ENCODE measurements around the gene MAGI2.

Gene MAGI2

GRCh38 chr7:78779788-78780187, 673.7 kb downstream of the MAGI2 start:
- H3K27me3 Mint-ChIP-seq = no peaks in the 10 kb centered on the region

DNA sequence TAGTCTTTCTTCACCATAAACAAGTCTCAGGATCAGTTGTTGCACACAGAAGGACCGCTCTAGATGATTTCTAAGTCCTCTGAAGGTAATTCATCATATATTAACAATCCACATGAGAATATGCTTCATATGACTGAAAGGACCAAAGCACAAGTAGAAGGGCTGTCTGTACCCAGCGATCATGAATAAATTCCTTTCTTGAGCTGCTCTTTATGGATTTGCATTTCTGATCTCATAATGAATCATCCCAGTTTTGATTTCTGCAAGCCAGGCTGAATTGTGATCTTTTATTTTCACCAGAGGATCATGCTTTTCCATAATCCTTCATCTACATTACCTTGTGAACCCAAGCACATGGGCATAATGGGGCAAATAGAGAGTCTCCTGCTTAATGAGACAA, 675.6 kb downstream of the MAGI2 start:
- no peaks in the 10 kb centered on the region for H3K27me3 Mint-ChIP-seq
- intact Hi-C loops (cut with micrococcal nuclease) = no loop called here
- H3K4me1 Mint-ChIP-seq (ENCODE audit: low read depth) = no peaks in the 10 kb centered on the region
- no peaks in the 10 kb centered on the region for H3K36me3 Mint-ChIP-seq (ENCODE audit: low read depth)
- H3K9me3 Mint-ChIP-seq = no peaks in the 10 kb centered on the region
- no peak overlapping the region for H3K27ac Mint-ChIP-seq
- H3K4me3 Mint-ChIP-seq = no peak overlapping the region

More at GRCh38 chr7:78779788-78780187, 673.7 kb downstream of the MAGI2 start:
- Mint-ChIP-seq H3K4me3 (no peak overlapping the region), H3K9me3 (no peaks in the 10 kb centered on the region), H3K27ac (no peak overlapping the region), H3K4me1 (ENCODE audit: low read depth) (no peaks in the 10 kb centered on the region), H3K36me3 (ENCODE audit: low read depth) (no peaks in the 10 kb centered on the region)
- intact Hi-C loops (cut with micrococcal nuclease) = no loop called here

DNA sequence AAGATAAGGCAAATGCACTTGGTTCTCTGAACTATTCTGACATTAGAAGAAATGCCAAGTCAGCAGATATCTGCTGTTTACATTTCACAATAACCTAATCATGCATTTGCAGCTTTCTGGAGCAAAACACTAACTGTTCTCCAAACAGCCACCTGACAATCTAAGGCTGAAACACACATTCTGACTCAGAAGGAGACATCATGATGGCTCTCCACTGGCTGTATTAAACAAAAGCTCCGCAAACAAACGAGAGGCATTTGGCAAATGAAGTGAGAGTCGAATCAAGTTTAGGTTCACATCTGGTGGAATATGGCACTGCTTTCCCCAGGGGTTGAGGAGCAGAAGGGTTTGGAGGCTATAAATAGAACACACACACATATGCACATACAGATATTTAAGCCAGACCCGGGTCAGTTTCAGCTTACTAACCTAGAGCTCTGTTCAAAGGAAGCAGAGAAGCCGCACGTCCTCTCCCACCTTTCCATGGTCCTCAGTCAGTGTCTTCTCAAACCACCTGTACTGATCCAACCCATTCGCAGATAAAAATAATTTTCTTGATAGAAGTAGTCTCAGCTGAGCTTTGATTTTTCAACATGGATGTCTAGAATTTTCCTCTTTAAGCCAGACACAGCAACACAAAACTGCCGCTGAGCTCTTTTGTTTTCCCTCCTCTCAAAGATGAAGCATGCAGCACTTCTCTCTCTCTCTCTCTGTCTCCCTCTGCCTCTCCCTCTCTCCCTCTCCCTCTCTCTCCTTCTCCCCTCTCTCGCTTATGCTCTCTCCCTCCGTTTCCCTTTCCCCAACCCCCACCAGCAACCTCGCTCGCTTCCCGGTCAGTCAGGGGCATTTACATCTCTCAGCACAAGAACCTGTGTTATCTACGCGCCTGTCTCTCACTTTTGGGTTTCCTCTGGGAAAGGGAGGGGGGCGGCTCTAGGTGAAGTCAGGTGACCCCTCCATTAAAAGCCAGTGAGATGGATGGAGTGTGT, 682.8 kb downstream of the MAGI2 start:
- Mint-ChIP-seq H3K4me3 (no peak overlapping the region), H3K4me1 (ENCODE audit: low read depth) (no peaks in the 10 kb centered on the region), H3K27me3 (peaks cover 14% of the 10 kb centered on the region), H3K9me3 (no peaks in the 10 kb centered on the region), H3K36me3 (ENCODE audit: low read depth) (no peaks in the 10 kb centered on the region), H3K27ac (no peak overlapping the region)
- intact Hi-C loops (cut with micrococcal nuclease) = no loop called here

DNA sequence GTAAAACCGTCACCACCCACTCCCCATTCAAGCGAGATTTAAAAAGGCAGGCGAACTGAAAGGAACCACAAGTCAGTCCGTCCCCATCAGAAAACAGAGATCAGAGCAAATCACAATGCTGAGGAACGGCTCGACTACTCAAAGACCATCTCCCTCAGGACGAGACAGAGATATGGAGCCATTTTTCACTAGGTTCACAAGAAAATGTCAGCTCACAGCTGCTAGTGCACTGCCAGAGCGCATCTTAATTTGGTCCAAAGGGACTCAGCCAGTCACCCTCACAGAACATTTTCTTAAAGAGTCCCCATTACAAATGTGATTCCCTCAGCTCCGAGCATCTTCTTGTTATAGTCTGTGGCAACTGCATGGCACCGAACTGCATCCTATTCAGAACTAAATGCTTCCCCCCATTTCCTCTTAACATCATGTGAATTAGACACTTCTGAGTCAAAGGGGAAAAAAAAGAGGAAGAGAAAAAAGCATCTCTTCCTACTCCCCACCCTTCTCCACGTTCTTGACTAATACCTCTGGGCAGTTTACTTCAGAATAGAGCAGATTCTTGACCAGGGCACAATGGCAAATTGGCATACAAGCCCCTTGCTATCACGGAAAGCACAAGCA, 683.9 kb downstream of the MAGI2 start:
- Mint-ChIP-seq H3K9me3 (no peaks in the 10 kb centered on the region), H3K36me3 (ENCODE audit: low read depth) (no peaks in the 10 kb centered on the region), H3K27ac (no peak overlapping the region), H3K27me3 (peaks cover 14% of the 10 kb centered on the region), H3K4me1 (ENCODE audit: low read depth) (no peaks in the 10 kb centered on the region), H3K4me3 (no peak overlapping the region)
- intact Hi-C loops (cut with micrococcal nuclease) = no loop called here

DNA sequence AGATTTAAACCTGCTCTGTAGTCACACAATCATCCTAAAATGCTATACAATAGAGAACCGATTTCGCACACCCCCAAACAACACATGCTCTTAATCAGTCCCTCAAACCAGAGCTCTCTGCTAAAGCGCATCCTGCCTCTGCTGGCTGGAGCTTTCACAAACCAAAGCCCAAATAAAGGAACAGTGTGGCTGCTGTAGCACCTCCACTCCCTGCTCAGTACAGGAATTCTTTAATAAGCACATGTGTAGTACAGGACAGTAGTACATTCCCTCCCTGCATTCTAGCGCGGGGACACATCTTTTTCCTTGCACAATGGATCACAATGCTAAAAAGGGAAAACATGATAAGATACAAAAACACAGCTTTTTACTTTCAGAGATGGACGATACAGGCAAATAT, 684.6 kb downstream of the MAGI2 start:
- Mint-ChIP-seq H3K4me3 (no peak overlapping the region), H3K36me3 (ENCODE audit: low read depth) (no peaks in the 10 kb centered on the region), H3K9me3 (no peaks in the 10 kb centered on the region), H3K27ac (no peak overlapping the region), H3K27me3 (peaks cover 14% of the 10 kb centered on the region), H3K4me1 (ENCODE audit: low read depth) (no peaks in the 10 kb centered on the region)
- intact Hi-C loops (cut with micrococcal nuclease) = no loop called here

DNA sequence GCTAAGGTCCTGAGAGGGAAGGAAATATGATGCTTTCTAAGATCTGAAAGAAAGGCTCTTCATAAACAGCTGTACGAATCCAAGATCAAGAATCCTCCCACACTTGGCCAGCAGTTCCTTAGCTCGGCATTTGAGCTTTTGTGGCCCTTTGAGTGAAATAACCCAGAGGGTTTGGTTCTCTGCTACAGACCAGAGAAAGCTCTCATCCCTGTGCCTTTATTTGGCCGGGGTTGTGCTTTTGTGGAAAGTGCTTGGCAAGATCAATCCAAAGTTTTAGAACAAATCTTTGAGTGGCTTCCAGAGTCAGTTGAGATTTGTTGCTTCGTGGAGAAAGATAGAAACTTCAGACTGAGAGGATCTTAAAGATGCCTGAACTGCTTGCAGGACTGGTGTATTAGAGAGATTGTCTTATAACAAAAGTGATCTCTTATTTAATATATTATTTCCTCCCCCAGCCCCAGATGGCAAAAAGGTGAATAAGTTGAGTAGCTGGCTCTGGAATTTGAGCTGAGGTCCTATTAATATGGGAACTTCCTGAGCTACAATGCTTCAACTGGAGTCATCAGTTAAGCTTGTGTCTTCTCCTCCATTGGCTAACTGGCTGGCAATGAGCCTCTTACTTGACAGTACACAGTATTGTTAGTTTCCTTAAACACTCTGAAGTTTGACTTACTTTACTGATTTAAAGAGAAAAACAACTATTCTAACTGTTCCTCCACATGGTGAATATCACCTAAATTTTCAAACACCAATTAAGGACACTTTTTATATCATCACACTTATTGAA, 687.3 kb downstream of the MAGI2 start:
- Mint-ChIP-seq H3K36me3 (ENCODE audit: low read depth) (no peaks in the 10 kb centered on the region), H3K27ac (no peak overlapping the region), H3K4me1 (ENCODE audit: low read depth) (no peaks in the 10 kb centered on the region), H3K9me3 (no peaks in the 10 kb centered on the region), H3K4me3 (no peak overlapping the region), H3K27me3 (peaks cover 9% of the 10 kb centered on the region)
- intact Hi-C loops (cut with micrococcal nuclease) = no loop called here

DNA sequence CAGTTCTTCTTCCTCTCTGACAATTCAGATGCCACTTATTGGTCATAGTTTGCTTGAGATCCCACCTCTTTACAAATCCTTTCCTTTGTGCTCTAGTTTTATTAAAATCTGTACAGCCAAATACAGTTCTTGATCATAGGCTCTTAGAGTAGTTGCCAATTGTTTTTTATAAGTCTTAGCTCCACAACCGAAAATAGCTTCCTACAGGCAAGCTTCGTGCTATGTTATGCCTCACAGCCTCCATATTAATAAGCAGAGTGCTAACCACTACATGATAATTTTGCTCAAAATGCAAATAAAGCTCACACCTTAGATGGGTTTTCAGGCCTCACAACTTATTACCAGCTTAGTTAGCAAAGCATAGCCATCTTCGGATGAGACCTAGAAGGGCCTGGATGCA, 688.9 kb downstream of the MAGI2 start:
- Mint-ChIP-seq H3K4me3 (no peak overlapping the region), H3K27ac (no peak overlapping the region), H3K9me3 (no peaks in the 10 kb centered on the region), H3K36me3 (ENCODE audit: low read depth) (no peaks in the 10 kb centered on the region), H3K4me1 (ENCODE audit: low read depth) (no peaks in the 10 kb centered on the region), H3K27me3 (no peaks in the 10 kb centered on the region)
- intact Hi-C loops (cut with micrococcal nuclease) = no loop called here

GRCh38 chr7:78762625-78763024, 690.8 kb downstream of the MAGI2 start:
- H3K27ac Mint-ChIP-seq = no peak overlapping the region
- H3K9me3 Mint-ChIP-seq = no peaks in the 10 kb centered on the region
- no peaks in the 10 kb centered on the region for H3K36me3 Mint-ChIP-seq (ENCODE audit: low read depth)
- no peaks in the 10 kb centered on the region for H3K27me3 Mint-ChIP-seq
- intact Hi-C loops (cut with micrococcal nuclease) = no loop called here
- no peaks in the 10 kb centered on the region for H3K4me1 Mint-ChIP-seq (ENCODE audit: low read depth)
- H3K4me3 Mint-ChIP-seq = no peak overlapping the region

- H3K4me1 Mint-ChIP-seq (ENCODE audit: low read depth) = no peaks in the 10 kb centered on the region
- H3K36me3 Mint-ChIP-seq (ENCODE audit: low read depth) = no peaks in the 10 kb centered on the region
- H3K9me3 Mint-ChIP-seq = no peaks in the 10 kb centered on the region
- no peak overlapping the region for H3K27ac Mint-ChIP-seq
- intact Hi-C loops (cut with micrococcal nuclease) = no loop called here
- H3K27me3 Mint-ChIP-seq = no peaks in the 10 kb centered on the region
- H3K4me3 Mint-ChIP-seq = no peak overlapping the region
Observed at GRCh38 chr7:78760620-78761355, 692.7 kb downstream of the MAGI2 start.

- Mint-ChIP-seq H3K9me3 (peaks cover 18% of the 10 kb centered on the region), H3K36me3 (ENCODE audit: low read depth) (no peaks in the 10 kb centered on the region), H3K4me1 (ENCODE audit: low read depth) (no peaks in the 10 kb centered on the region), H3K4me3 (no peak overlapping the region), H3K27ac (no peak overlapping the region), H3K27me3 (no peaks in the 10 kb centered on the region)
- intact Hi-C loops (cut with micrococcal nuclease) = no loop called here
Observed at GRCh38 chr7:78752554-78752953, 700.9 kb downstream of the MAGI2 start.

DNA sequence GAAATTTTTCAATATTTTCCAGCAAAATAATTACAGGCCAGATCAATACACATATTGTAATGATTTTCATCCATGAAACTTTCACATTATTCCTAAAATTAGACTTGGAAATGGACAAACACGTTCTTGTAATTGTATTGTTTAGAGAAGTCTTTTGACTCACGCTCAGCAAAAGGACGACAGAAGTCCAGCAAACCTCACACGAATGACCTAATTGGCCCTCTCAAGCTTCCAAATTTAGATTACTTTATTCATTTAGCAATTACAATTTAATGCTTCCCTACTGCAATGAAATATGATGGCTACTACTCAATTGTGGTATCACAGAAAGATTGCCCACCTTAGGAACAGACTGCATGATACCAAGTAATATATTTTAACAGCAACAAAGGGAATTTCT, 702.2 kb downstream of the MAGI2 start:
- Mint-ChIP-seq H3K27me3 (no peaks in the 10 kb centered on the region), H3K27ac (no peak overlapping the region), H3K36me3 (ENCODE audit: low read depth) (no peaks in the 10 kb centered on the region), H3K4me3 (no peak overlapping the region), H3K4me1 (ENCODE audit: low read depth) (no peaks in the 10 kb centered on the region), H3K9me3 (peaks cover 18% of the 10 kb centered on the region)
- intact Hi-C loops (cut with micrococcal nuclease) = no loop called here

- intact Hi-C loops (cut with micrococcal nuclease) = no loop called here
- Mint-ChIP-seq H3K27ac (no peak overlapping the region), H3K4me1 (ENCODE audit: low read depth) (no peaks in the 10 kb centered on the region), H3K27me3 (no peaks in the 10 kb centered on the region), H3K36me3 (ENCODE audit: low read depth) (no peaks in the 10 kb centered on the region), H3K9me3 (peaks cover 18% of the 10 kb centered on the region), H3K4me3 (no peak overlapping the region)
Observed at GRCh38 chr7:78749052-78749746, 704.3 kb downstream of the MAGI2 start.

DNA sequence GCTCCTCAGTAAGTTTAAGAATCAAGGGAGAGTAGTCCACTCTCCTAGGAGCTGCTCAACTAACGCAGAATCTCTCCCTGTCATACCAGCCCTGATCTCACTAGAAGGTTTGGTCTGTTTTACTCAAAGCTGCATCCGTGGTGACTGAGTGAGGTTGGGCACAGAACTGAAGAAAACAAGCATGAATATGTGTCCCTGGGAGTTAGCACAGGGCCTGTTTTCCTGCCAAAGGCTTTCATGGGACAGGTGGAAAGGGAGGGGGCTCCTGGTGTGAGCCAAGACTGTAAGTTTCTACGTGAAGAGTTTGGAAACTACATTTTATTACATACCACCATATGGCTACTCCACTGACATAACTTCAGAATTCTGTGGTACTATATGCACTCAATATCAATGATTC, 705.9 kb downstream of the MAGI2 start:
- Mint-ChIP-seq H3K27me3 (no peaks in the 10 kb centered on the region), H3K9me3 (peaks cover 18% of the 10 kb centered on the region), H3K36me3 (ENCODE audit: low read depth) (no peaks in the 10 kb centered on the region), H3K4me3 (no peak overlapping the region), H3K4me1 (ENCODE audit: low read depth) (no peaks in the 10 kb centered on the region), H3K27ac (no peak overlapping the region)
- intact Hi-C loops (cut with micrococcal nuclease) = no loop called here
